GM23338 (cell line): ENCODE measurements around the gene SRRD.

Source experiments
- EZH2phosphoT487 ChIP-seq: fragments of 200-600 bp; sonication (generic); IDR thresholded peaks from one replicate; pipeline ENCODE4 v1.8.1; 2018; ENCODE audit warnings: antibody characterized with exemption; ENCODE audit not compliant: unreplicated experiment
- POLR2AphosphoS5 ChIP-seq: IDR thresholded peaks from 2 replicates; pipeline ENCODE4 v1.6.1; 2016; ENCODE audit warnings: antibody characterized with exemption, low read depth
- TF ChIP-seq, protein P1 (sequence below), 2 experiments: fragments of 200-600 bp in 1 of 2; sonication (generic) in 1 of 2; conservative IDR thresholded peaks; 2 replicates each; pipeline versions ENCODE4 v1.5.1 to v1.6.1; 2016 to 2017; ENCODE audit warnings: antibody characterized with exemption in 2 of 2, low read depth in 2 of 2, mild to moderate bottlenecking in 2 of 2, moderate library complexity in 1 of 2

DNA sequence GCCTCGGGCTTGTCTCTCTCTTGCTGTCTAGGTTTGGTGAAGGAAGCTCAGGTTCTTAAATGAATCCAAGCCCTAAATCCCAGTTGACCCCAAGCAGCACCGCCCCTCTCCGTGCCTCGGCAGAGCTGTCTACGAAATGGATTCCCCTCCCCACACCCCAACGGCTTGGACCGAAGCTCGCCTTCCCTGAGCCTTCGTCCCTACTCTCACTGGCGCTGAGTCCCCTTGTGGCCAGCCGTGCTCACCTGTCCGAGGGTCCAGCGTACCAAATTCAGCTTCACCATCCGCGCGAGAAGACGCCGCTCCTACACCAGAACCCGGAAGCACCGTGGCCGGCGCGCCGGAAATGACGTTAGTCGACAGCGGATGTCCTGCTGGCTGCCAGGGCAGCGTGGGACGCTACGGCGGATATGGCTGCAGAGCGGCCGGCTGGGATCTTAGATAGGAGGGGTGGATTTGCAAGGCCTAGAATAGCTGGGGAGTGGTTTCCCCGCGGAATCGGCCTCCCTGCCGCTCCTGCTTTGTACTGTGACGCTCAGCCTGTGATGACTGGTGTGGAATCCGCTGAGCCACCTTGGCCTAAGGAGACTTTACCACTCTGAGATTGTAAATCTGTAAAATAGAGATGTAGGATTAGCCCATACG, 28.6 kb downstream of the SRRD start, which contains the start of gene TFIP11:
- TF ChIP-seq, protein P1, sequence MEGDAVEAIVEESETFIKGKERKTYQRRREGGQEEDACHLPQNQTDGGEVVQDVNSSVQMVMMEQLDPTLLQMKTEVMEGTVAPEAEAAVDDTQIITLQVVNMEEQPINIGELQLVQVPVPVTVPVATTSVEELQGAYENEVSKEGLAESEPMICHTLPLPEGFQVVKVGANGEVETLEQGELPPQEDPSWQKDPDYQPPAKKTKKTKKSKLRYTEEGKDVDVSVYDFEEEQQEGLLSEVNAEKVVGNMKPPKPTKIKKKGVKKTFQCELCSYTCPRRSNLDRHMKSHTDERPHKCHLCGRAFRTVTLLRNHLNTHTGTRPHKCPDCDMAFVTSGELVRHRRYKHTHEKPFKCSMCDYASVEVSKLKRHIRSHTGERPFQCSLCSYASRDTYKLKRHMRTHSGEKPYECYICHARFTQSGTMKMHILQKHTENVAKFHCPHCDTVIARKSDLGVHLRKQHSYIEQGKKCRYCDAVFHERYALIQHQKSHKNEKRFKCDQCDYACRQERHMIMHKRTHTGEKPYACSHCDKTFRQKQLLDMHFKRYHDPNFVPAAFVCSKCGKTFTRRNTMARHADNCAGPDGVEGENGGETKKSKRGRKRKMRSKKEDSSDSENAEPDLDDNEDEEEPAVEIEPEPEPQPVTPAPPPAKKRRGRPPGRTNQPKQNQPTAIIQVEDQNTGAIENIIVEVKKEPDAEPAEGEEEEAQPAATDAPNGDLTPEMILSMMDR (conservative IDR thresholded peaks at IDR 0.05; ENCODE audit: low read depth in 2 of 2) = peak in 1 of 2 experiments; percentile 12; a peak in 2 of 4 replicates
- peak; percentile 80 for TF ChIP-seq POLR2AphosphoS5
- no peak for TF ChIP-seq EZH2phosphoT487
